Breast epithelium (tissue), 3 donors: Measurements from ENCODE around the gene SCG2.

Experiments
- POLR2A ChIP-seq: fragments of 450-650 bp; IDR thresholded peaks from one replicate; pipeline ENCODE4 v1.6.1; 2016; ENCODE audit warnings: antibody characterized with exemption, mild to moderate bottlenecking, moderate library complexity
- POLR2AphosphoS5 ChIP-seq, 3 donors: sonication (generic); formaldehyde crosslinking; IDR thresholded peaks; one replicate each; pipeline ENCODE4 v1.6.1; 2017; ENCODE audit warnings: antibody characterized with exemption in 3 of 3
- TF ChIP-seq, protein P1 (sequence below), 3 donors: fragments of 450-650 bp; IDR thresholded peaks; one replicate each; pipeline ENCODE4 v1.5.1; 2016 to 2017; ENCODE audit warnings: antibody characterized with exemption in 3 of 3, mild to moderate bottlenecking in 3 of 3, moderate library complexity in 3 of 3

DNA sequence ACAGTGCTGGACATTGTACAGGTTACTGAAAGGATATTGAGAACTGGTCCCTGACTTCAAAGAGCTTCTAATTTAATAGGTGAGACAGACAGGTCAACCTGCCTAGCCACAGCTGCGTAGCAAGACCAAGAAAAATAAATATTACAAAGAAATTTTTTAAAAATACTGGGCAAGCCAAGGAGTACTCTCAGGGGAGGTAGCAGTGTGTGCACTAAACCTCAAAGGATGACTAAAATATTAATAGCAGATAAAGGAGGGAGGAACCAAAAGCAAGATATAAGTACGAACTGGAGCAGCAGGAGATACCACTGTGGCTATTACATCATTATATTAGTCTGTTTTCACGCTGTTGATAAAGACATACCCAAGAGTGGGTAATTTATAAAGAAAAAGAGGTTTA, 14.9 kb downstream of the SCG2 start:
- TF ChIP-seq, protein P1, sequence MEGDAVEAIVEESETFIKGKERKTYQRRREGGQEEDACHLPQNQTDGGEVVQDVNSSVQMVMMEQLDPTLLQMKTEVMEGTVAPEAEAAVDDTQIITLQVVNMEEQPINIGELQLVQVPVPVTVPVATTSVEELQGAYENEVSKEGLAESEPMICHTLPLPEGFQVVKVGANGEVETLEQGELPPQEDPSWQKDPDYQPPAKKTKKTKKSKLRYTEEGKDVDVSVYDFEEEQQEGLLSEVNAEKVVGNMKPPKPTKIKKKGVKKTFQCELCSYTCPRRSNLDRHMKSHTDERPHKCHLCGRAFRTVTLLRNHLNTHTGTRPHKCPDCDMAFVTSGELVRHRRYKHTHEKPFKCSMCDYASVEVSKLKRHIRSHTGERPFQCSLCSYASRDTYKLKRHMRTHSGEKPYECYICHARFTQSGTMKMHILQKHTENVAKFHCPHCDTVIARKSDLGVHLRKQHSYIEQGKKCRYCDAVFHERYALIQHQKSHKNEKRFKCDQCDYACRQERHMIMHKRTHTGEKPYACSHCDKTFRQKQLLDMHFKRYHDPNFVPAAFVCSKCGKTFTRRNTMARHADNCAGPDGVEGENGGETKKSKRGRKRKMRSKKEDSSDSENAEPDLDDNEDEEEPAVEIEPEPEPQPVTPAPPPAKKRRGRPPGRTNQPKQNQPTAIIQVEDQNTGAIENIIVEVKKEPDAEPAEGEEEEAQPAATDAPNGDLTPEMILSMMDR (IDR thresholded peaks at IDR 0.05), result no peak
- TF ChIP-seq POLR2AphosphoS5 (IDR thresholded peaks at IDR 0.05), result no peak
- no peak for TF ChIP-seq POLR2A
